Osteoblast (primary cell): Measurements from ENCODE around the gene MOG. TPM values are rescaled to one million over a fixed set of nuclear protein-coding genes. Genes with fewer than 3 reads are reported as not detected.

Experiments
- DNase-seq: peaks from one replicate; pipeline ENCODE4 v3.0.0; 2011; ENCODE audit warnings: low spot score, mixed read lengths; ENCODE audit not compliant: insufficient read length; ENCODE audit errors: missing footprints
- H2AFZ ChIP-seq: 2 replicates; pipeline ENCODE4 v1.6.0; 2011; ENCODE audit warnings: mild to moderate bottlenecking, low read length
- H3K27ac ChIP-seq: 2 replicates; pipeline ENCODE4 v1.5.1; 2011; ENCODE audit warnings: mild to moderate bottlenecking, low read depth, low read length, moderate library complexity
- H3K27me3 ChIP-seq: 2 replicates; pipeline ENCODE4 v1.6.0; 2012; ENCODE audit warnings: mild to moderate bottlenecking, control low read depth, inconsistent platforms, low read length, moderate library complexity; ENCODE audit not compliant: insufficient read depth
- H3K36me3 ChIP-seq: 2 replicates; pipeline ENCODE4 v1.5.1; 2011; ENCODE audit warnings: mild to moderate bottlenecking, low read length, control low read depth, moderate library complexity; ENCODE audit not compliant: insufficient read depth
- H3K4me1 ChIP-seq: 2 replicates; pipeline ENCODE4 v1.5.1; 2011; ENCODE audit warnings: mild to moderate bottlenecking, low read length, control low read depth, moderate library complexity; ENCODE audit not compliant: insufficient read depth
- H3K4me2 ChIP-seq: 2 replicates; pipeline ENCODE4 v1.6.0; 2011; ENCODE audit warnings: mild to moderate bottlenecking, low read length; ENCODE audit not compliant: insufficient read depth
- H3K4me3 ChIP-seq: fragments of 200-600 bp; sonication (generic); 3 replicates; pipeline ENCODE4 v1.5.1; 2012; ENCODE audit warnings: mild to moderate bottlenecking, low read length, inconsistent platforms; ENCODE audit not compliant: insufficient read depth
- H3K79me2 ChIP-seq: 2 replicates; pipeline ENCODE4 v1.6.0; 2012; ENCODE audit warnings: mild to moderate bottlenecking, low read length, control low read depth, inconsistent platforms; ENCODE audit not compliant: insufficient read depth
- H3K9me3 ChIP-seq: 2 replicates; pipeline ENCODE4 v1.5.1; 2011; ENCODE audit warnings: low read depth, low read length, control low read depth
- H4K20me1 ChIP-seq: 2 replicates; pipeline ENCODE4 v1.6.0; 2012; ENCODE audit warnings: mild to moderate bottlenecking, low read length, control low read depth; ENCODE audit not compliant: insufficient read depth
- CTCF ChIP-seq: IDR thresholded peaks from 2 replicates; pipeline ENCODE4 v1.5.1; 2011; ENCODE audit warnings: mild to moderate bottlenecking, low read depth, low read length, moderate library complexity; ENCODE audit errors: extremely low read depth
- total RNA-seq: library from RNA; depleted of rRNA; stranded (reverse); fragments of >200 nt; gene quantifications from 2 replicates; pipeline ENCODE4 v1.2.3, GENCODE V29; 2012

Gene MOG
- total RNA-seq, 1 donor, result not detected

DNA sequence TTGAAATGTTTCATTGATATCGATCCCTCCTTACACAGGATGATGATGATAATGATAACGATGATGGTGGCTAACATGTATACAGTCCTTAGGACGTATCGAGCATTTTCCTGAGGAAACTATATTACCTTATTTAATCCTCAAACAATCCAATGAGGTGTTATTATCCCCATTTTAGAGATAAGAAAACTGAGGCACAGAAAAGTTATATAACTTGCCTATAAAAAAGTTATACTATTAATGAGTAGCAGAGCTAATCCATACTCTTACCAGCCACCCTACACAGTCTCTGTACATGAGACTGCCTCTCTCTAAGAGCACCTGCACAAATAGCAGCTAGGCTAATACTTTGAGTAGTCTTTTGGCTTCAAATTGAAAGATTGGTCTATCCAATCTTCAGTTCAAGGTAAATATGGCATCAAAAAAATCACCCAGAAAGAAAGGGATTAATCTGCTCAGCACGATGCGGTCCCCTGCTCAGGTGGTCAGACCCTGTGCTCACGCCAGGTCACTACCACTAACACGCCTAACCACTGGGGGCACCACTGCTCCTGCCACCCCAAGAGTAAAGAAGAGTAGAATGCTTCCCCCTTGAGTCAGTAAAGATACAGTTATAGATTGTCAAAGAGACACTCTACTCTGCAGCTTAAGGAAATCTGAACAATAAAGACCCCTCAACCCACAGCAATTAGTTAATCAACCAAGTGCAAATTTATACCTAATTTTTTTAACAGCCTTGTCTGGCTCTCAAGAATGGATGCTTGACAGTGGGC is 38.9 kb upstream of the MOG start:
- H3K27ac ChIP-seq, result no peak overlapping the region
- H3K4me3 ChIP-seq, result no peak overlapping the region
- H4K20me1 ChIP-seq, result no peaks in the 10 kb centered on the region
- no peak overlapping the region for H3K4me2 ChIP-seq
- H3K9me3 ChIP-seq, result no peaks in the 10 kb centered on the region
- DNase-seq, result peak; percentile 75
- no peak overlapping the region for H2AFZ ChIP-seq
- TF ChIP-seq CTCF, result peak; percentile 24
- no peaks in the 10 kb centered on the region for H3K4me1 ChIP-seq
- no peaks in the 10 kb centered on the region for H3K27me3 ChIP-seq
- H3K79me2 ChIP-seq, result no peaks in the 10 kb centered on the region
- H3K36me3 ChIP-seq, result peaks cover 42% of the 10 kb centered on the region

DNA sequence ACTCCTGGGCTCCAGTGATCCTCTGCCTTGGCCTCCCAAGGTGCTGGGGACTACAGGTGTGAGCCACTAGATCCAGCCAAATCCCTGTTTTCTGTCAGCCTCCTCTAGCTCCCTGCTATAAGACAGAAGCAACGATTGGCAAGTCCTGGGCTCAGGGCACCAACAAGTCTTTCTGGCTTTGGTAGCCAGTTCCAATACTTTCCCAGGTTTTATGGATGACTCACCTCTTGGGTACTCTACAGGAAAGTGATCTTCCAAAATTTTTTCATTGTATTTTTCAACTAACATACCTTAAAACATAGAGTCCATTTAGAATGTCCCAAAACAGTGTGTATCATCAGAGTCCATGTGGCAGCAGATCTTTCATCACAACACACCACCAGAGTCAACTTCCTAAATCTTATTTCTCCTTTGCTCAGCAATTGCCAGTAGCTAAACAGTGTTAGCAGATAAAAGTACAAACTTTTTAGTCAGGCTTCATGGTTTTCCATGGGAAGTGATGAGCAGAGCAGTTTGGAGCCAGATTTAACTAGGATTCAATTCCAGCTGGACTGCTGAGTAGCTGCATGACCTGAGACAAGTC is 37.2 kb upstream of the MOG start:
- Histone ChIP-seq H3K27me3 (no peaks in the 10 kb centered on the region), H3K4me3 (no peak overlapping the region), H3K9me3 (no peaks in the 10 kb centered on the region), H4K20me1 (no peaks in the 10 kb centered on the region), H3K36me3 (peaks cover 25% of the 10 kb centered on the region), H3K4me1 (no peaks in the 10 kb centered on the region), H2AFZ (no peak overlapping the region), H3K27ac (no peak overlapping the region), H3K4me2 (no peak overlapping the region), H3K79me2 (no peaks in the 10 kb centered on the region)
- DNase-seq, result peak; percentile 47
- no peak for TF ChIP-seq CTCF

- no peak overlapping the region for H2AFZ ChIP-seq
- no peak for TF ChIP-seq CTCF
Measured at GRCh38 chr6:29620630-29621029, 36.3 kb upstream of the MOG start.

DNA sequence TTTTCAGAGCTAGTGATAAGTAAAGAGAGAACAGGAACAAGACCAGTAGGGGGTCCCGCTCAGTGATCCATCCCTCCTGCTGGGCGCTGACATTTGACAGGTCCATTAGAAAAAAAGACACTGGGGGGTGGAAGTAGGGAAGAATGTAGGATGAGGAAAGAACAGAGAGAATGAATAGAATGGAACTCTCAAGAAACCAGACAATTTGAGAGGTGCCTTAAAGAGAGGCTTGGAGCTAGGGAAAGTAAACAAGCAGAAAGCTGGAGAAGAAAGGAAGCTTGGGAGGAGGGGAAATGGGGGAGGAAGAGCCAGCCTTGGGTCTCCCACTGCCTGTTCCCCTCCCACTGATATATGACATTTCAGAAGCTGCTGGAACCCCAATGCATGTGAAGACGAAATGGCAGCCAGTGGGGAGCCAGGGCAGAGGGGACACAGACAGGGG is 32.4 kb upstream of the MOG start:
- H3K4me2 ChIP-seq, result no peak overlapping the region
- no peaks in the 10 kb centered on the region for H3K27me3 ChIP-seq
- TF ChIP-seq CTCF, result no peak

More at GRCh38 chr6:29620630-29621029, 36.3 kb upstream of the MOG start:
- Histone ChIP-seq H3K9me3 (no peaks in the 10 kb centered on the region), H3K4me1 (no peaks in the 10 kb centered on the region), H3K27me3 (no peaks in the 10 kb centered on the region), H3K4me2 (no peak overlapping the region), H4K20me1 (peaks cover 2% of the 10 kb centered on the region), H3K36me3 (peaks cover 25% of the 10 kb centered on the region), H3K27ac (no peak overlapping the region), H3K79me2 (no peaks in the 10 kb centered on the region), H3K4me3 (no peak overlapping the region)
- no peak for DNase-seq

More for the DNA sequence above, 32.4 kb upstream of the MOG start:
- Histone ChIP-seq H3K36me3 (peaks cover 19% of the 10 kb centered on the region), H4K20me1 (peaks cover 4% of the 10 kb centered on the region), H3K9me3 (no peaks in the 10 kb centered on the region), H3K79me2 (no peaks in the 10 kb centered on the region), H3K27ac (no peak overlapping the region), H3K4me1 (peaks cover 13% of the 10 kb centered on the region), H2AFZ (no peak overlapping the region), H3K4me3 (no peak overlapping the region)
- peak; percentile 51 for DNase-seq
